ENCODE results near the gene RGS17. TPM values are rescaled to one million over a fixed set of nuclear protein-coding genes. Genes with fewer than 3 reads are reported as not detected.
A peak's percentile ranks its signal among the peaks of the same experiment; 100 is the strongest.

Gene RGS17
- total RNA-seq, 1 donor from 2014 or later, result 0.26 TPM

GRCh38 chr6:153162646-153163045 lies 31.6 kb upstream of the RGS17 start:
- no peaks in the 10 kb centered on the region for H3K4me1 ChIP-seq
- no peak for TF ChIP-seq CTCF (IDR thresholded peaks at IDR 0.05)
- intact Hi-C loops (cut with DNase I), result no loop called here
- H3K9me3 ChIP-seq, result no peaks in the 10 kb centered on the region
- no peak overlapping the region for H3K27ac ChIP-seq
- no peak overlapping the region for H3K4me3 ChIP-seq
- DNase-seq, result no peak
- H3K36me3 ChIP-seq, result no peaks in the 10 kb centered on the region
- H3K27me3 ChIP-seq, result no peaks in the 10 kb centered on the region
- ATAC-seq, result no peak

GRCh38 chr6:153162172-153162571 lies 31.1 kb upstream of the RGS17 start:
- no peak for ATAC-seq
- no peaks in the 10 kb centered on the region for H3K36me3 ChIP-seq
- no peak for DNase-seq
- no peak overlapping the region for H3K4me3 ChIP-seq
- no peak for TF ChIP-seq CTCF (IDR thresholded peaks at IDR 0.05)
- H3K4me1 ChIP-seq, result no peaks in the 10 kb centered on the region
- H3K9me3 ChIP-seq, result no peaks in the 10 kb centered on the region
- H3K27me3 ChIP-seq, result no peaks in the 10 kb centered on the region
- intact Hi-C loops (cut with DNase I), result no loop called here
- no peak overlapping the region for H3K27ac ChIP-seq

DNA sequence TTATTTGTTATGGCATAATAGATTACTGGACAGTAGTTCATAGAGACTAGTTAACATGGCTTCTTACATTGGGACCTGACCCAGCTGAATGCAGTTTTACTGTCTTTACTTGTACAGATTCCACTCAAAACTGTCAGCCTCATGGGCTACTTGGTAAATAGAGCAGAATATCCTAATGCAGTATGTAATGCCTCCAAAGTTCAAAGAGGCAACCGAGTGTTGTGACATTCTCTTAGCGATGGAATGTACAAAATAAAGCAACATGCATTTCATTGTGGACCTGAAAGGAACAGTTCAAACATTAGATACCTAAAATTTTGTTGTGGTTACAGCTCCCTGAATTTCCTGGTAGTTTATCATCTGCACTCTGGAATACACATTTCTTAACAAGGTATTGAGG lies 29.1 kb upstream of the RGS17 start:
- no peaks in the 10 kb centered on the region for H3K27me3 ChIP-seq
- DNase-seq (no peak), ATAC-seq (no peak)
- no peaks in the 10 kb centered on the region for H3K4me1 ChIP-seq
- no peak overlapping the region for H3K4me3 ChIP-seq
- no peaks in the 10 kb centered on the region for H3K9me3 ChIP-seq
- TF ChIP-seq CTCF (IDR thresholded peaks at IDR 0.05), result no peak
- H3K27ac ChIP-seq, result no peak overlapping the region
- H3K36me3 ChIP-seq, result no peaks in the 10 kb centered on the region
- intact Hi-C loops (cut with DNase I), result no loop called here

GRCh38 chr6:153150752-153151440 lies 19.8 kb upstream of the RGS17 start:
- Histone ChIP-seq H3K9me3 (no peaks in the 10 kb centered on the region), H3K27ac (no peak overlapping the region), H3K4me3 (no peak overlapping the region), H3K36me3 (no peaks in the 10 kb centered on the region), H3K4me1 (no peaks in the 10 kb centered on the region), H3K27me3 (no peaks in the 10 kb centered on the region)
- ATAC-seq, result no peak
- DNase-seq, result no peak
- intact Hi-C loops (cut with DNase I), result no loop called here
- no peak for TF ChIP-seq CTCF (IDR thresholded peaks at IDR 0.05)

DNA sequence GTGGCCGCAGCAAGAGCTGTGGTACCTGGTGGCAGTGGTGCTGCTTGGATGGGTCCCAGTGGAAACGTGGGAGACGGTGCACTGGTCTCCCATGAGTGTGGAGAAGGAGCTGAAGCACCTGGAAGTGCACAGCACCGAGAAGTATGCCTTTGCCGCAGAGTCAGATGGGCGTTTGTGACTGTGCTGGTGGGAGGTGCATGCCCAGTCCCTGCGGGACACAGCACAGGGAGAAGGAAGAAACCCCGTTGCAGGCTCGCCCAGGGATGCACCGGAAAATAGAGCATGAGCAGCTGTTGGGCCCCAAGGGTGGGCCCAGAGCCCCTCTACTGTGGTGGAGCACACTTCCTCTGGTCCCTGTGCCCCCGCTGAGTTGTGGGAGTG lies 19.3 kb upstream of the RGS17 start:
- Histone ChIP-seq H3K27me3 (no peaks in the 10 kb centered on the region), H3K9me3 (no peaks in the 10 kb centered on the region), H3K4me1 (no peaks in the 10 kb centered on the region), H3K36me3 (no peaks in the 10 kb centered on the region), H3K27ac (no peak overlapping the region), H3K4me3 (no peak overlapping the region)
- peak; percentile 22 for ATAC-seq
- intact Hi-C loops (cut with DNase I), result no loop called here
- no peak for TF ChIP-seq CTCF (IDR thresholded peaks at IDR 0.05)
- no peak for DNase-seq

DNA sequence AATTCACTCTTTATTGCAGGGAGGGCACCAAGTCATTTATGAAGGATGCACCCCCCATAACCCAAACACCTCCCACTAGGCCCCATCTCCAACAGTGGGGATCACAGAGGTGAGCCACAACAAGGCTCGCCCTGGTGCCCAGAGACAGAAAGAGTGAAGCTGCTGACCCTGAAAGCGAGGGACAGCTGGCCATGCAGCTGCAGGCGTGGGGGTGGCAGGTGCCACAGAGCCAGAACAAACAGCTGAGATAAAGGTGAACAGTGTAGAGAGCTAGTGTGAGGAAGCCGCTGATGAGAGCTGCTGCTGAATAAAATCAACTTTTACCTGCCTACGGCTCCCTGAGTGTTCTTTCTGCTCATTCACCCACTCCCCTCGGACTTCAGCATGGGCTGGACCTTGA lies 18.8 kb upstream of the RGS17 start:
- no peak overlapping the region for H3K27ac ChIP-seq
- no peak for TF ChIP-seq CTCF (IDR thresholded peaks at IDR 0.05)
- H3K36me3 ChIP-seq, result no peaks in the 10 kb centered on the region
- ATAC-seq, result no peak
- intact Hi-C loops (cut with DNase I), result no loop called here
- H3K9me3 ChIP-seq, result no peaks in the 10 kb centered on the region
- no peaks in the 10 kb centered on the region for H3K4me1 ChIP-seq
- H3K4me3 ChIP-seq, result no peak overlapping the region
- H3K27me3 ChIP-seq, result no peaks in the 10 kb centered on the region
- DNase-seq, result no peak
